ENCODE data around the gene SPHK2.

- TF ChIP-seq POLR2AphosphoS5 (IDR thresholded peaks at IDR 0.05; ENCODE audit: low read depth, low read length) (no peak), ZNF274 (IDR thresholded peaks at IDR 0.05; ENCODE audit: low read depth, low read length) (no peak)
These were observed 47.7 kb upstream of the SPHK2 start for GRCh38 chr19:48571378-48572162.
